Activated naive CD4-positive, alpha-beta T cell treated with anti-CD3 and anti-CD28 coated beads for 36 hours (primary cell): ENCODE data around the gene MORN1. TPM values are rescaled to one million over a fixed set of nuclear protein-coding genes. Genes with fewer than 3 reads are reported as not detected.

ENCODE experiments used
- CTCF ChIA-PET: fragments of 350-600 bp; sonication (Branson Sonifier 250); formaldehyde crosslinking; loops from one replicate; lab custom pipeline; 2021; ENCODE audit warnings: antibody characterized with exemption; lab: Charles Lee
- DNase-seq: peaks from one replicate; pipeline ENCODE4 v3.0.0-alpha.2; 2020
- H3K27ac Mint-ChIP-seq: one replicate; pipeline ENCODE4 v1.8.0; 2021; ENCODE audit warnings: mild to moderate bottlenecking, mixed read lengths
- H3K27me3 Mint-ChIP-seq: one replicate; pipeline ENCODE4 v1.8.0; 2021; ENCODE audit warnings: low read depth, mixed read lengths
- H3K36me3 Mint-ChIP-seq: one replicate; pipeline ENCODE4 v1.8.0; 2021; ENCODE audit warnings: low read depth, mixed read lengths
- H3K4me1 Mint-ChIP-seq: one replicate; pipeline ENCODE4 v1.8.0; 2021; ENCODE audit warnings: low read depth, mixed read lengths
- H3K4me3 Mint-ChIP-seq: one replicate; pipeline ENCODE4 v1.8.0; 2021; ENCODE audit warnings: mild to moderate bottlenecking, moderate library complexity, mixed read lengths
- H3K9me3 Mint-ChIP-seq: one replicate; pipeline ENCODE4 v1.8.0; 2021; ENCODE audit warnings: mixed read lengths
- intact Hi-C: fragments of 100-400 bp; cut with micrococcal nuclease; formaldehyde crosslinking; loops from one replicate; pipeline ENCODE4 v1.15.1; 2023
- total RNA-seq, 2 experiments: library from RNA; stranded (reverse); gene quantifications; one replicate each; pipeline ENCODE4 v1.2.3, GENCODE V29; 2021

MORN1 gene
- total RNA-seq, 2 experiments from 2014 or later, result 3.2 to 4.9 TPM

DNA sequence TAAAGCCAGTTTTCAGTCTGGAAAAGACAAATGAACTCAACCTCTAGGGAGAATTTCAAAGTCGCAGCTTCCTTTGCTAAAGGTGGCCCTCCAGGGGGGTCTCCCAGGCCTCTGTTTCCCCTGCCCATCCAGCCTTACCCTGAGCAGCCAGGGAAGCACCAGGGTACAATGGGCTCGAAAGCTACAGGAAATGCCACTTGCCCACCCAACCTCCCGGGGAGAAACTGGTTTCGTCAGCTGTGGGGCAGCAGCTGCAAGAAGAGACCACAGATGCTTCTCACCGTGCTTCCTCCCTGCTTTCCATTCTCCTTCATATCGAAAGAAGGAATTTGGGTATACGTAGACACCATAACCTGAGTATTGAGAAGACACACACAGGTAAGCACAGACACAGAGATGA is 1.7 kb downstream of the MORN1 start:
- H3K27me3 Mint-ChIP-seq, result no peaks in the 10 kb centered on the region
- H3K9me3 Mint-ChIP-seq, result no peaks in the 10 kb centered on the region
- H3K4me3 Mint-ChIP-seq, result peak overlapping the region; percentile 78
- CTCF ChIA-PET, result interaction anchor here (0.8 to 2.6 kb wide), 2 partner anchors 8 to 195 kb away, joined by 4 to 13 read pairs; partner anchors contain the start of gene FAAP20
- intact Hi-C loops, result no loop called here
- H3K4me1 Mint-ChIP-seq, result peaks cover 32% of the 10 kb centered on the region
- H3K27ac Mint-ChIP-seq, result no peak overlapping the region
- no peak for DNase-seq
- peaks cover 10% of the 10 kb centered on the region for H3K36me3 Mint-ChIP-seq

DNA sequence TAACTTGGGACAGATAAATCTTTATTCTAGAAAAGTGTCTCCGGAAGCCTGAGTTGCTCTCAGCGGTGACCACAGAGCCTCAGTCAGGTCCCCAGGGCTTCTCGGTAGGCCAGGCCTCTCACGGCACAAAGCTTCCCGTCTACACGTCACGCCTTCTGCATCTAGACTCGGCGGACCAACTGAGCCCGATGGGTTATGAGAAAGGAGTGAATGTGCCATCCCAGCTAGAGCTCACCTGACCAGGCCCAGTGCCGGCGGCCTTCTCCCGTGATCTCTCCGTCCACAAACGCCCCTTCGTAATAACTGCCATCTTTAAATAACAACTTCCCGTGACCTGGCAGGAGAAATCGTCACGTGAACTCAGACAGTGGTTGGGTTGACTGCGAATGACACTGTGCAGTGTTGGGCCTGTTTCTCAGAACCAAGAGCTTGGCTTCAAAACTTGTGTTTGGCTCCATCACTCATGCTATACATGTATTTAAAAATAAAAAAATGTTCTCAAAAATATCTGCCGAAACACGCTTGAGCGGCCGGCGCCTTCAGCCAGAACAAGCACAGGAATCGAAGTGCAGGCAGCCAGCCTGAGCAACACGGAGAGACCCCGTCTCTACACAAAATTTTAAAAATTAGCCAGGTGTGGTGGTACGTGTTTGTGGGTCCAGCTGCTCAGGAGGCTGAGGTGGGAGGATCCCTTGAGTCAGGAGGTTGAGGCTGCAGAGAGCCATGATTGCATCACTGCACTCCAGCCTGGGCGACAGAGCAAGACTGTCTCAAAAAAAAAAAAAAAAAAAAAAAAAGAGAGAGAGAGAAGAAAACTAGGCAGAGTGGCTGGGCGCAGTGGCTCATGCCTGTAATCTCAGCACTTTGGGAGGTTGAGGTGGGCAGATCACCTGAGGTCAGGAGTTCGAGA is 3.1 kb downstream of the MORN1 start:
- no peak overlapping the region for H3K27ac Mint-ChIP-seq
- H3K36me3 Mint-ChIP-seq, result peaks cover 10% of the 10 kb centered on the region
- peaks cover 19% of the 10 kb centered on the region for H3K4me1 Mint-ChIP-seq
- no peak overlapping the region for H3K4me3 Mint-ChIP-seq
- H3K9me3 Mint-ChIP-seq, result no peaks in the 10 kb centered on the region
- intact Hi-C loops, result no loop called here
- no peak for DNase-seq
- CTCF ChIA-PET, result interaction anchor here (0.6 to 2.0 kb wide), 2 partner anchors 193 kb away, joined by 3 to 9 read pairs; partner anchors contain the start of gene FAAP20
- no peaks in the 10 kb centered on the region for H3K27me3 Mint-ChIP-seq

DNA sequence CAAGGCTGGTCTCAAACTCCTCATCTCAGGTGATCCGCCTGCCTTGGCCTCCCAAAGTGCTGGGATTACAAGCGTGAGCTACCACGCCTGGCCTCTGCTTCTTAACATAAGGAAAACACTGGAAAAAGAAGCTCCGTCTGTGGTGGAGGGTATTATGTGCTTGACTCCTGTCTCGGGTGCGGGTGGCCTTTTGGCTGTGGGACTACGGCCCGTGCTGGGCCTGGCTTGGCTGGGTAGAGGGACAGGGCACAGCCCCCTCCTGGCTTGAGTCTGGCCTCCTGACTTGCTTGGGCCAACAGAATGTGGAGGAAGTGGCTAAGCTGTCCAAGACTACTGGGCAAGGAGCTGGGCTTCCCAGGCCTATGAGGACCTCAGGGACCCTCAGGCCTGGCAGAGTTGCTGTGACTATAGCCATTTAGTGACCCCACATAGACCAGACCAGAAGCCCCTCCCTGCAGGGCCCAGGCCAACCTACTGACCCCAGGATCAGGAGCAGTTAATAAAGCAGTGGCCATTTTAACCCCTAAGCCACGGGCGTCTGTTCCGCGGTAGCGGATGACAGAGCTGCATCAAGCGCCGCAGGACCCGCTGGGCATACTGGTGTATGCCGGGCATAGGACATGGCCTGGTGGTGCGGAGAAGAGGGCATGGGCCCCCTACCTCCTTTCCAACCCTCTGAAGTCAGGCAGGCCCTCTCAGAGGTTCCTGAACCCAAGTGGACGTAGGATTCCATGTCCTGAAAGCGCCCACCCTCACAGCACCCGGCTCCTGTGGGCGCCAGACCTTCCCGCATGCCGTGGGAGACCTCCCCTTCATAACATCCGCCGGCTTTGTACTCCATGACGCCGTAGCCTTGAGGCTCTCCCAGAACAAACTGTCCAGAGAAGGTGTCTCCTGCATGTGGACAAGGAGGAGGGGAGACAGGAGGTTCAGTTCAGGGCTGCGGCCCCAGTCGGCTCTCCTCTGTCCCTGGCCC is 4.4 kb downstream of the MORN1 start:
- H3K4me3 Mint-ChIP-seq, result no peak overlapping the region
- H3K27ac Mint-ChIP-seq, result no peak overlapping the region
- H3K4me1 Mint-ChIP-seq, result peaks cover 8% of the 10 kb centered on the region
- CTCF ChIA-PET, result interaction anchor here (0.9 to 2.0 kb wide), 2 partner anchors 192 to 213 kb away, joined by 3 to 9 read pairs; partner anchors contain the start of gene FAAP20
- DNase-seq, result peak; percentile 1
- no peaks in the 10 kb centered on the region for H3K27me3 Mint-ChIP-seq
- intact Hi-C loops, result no loop called here
- peaks cover 5% of the 10 kb centered on the region for H3K36me3 Mint-ChIP-seq
- no peaks in the 10 kb centered on the region for H3K9me3 Mint-ChIP-seq

DNA sequence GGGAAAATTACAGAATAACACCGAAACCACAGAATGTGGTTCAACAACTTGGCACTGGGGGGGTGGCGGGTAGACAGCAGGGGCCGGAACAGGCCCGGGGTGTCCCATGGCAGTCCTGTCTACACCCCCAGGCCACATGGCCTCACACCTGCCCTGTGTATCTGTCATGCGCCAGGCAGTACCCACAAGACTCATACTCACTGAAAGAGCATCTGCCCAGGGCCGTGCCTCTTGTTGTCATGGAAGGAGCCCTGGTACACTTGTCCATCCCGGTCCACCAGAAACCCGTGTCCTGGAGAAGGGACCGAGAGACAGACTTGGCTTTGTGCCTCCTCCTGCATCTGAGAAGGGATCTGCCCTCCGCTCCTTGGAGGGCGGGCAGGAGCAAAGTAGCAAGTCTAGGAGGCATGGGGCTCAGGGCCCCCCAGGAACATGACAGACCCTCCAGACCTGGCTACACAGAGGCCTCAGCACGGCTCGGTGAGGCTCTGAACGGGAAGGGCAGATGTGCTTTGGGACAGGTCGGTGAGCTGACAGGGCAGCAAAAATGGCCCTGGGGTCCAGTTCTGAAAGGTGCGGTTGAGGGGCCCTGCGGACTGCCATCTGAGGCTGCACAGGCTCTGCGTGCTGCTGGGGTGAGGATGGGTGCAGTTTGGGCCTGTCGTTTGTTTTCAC is 5.6 kb downstream of the MORN1 start:
- no peak for DNase-seq
- intact Hi-C loops, result no loop called here
- Mint-ChIP-seq H3K4me3 (no peak overlapping the region), H3K27me3 (no peaks in the 10 kb centered on the region), H3K4me1 (peaks cover 8% of the 10 kb centered on the region), H3K36me3 (peaks cover 5% of the 10 kb centered on the region), H3K9me3 (no peaks in the 10 kb centered on the region), H3K27ac (no peak overlapping the region)
- CTCF ChIA-PET, result no interaction called here

DNA sequence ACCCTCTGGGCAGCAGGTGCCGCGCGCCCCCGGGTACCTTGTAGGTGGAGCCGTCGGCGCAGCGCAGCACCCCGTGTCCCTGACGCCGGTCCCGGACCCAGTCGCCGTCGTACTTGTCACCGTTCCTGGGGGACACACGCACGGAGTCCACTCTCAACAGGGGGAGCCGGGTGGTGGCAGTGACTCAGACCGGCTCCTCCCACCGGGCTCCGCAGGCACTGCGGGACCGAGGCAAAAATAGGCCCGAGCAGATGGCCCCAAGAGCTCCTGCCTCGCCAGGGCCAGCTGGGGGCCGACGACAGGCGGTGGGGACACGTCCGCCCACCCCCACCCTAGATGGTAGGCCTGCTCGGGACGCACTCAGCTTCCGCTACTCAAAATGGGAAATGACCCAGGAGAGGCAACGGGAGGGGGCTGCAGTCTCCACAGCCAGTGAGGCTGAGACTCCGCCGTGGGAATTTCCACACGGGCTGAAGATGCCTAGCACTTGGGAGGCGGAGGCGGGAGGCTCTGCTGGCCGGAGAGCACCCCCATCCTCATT is 6.3 kb downstream of the MORN1 start:
- peaks cover 5% of the 10 kb centered on the region for H3K36me3 Mint-ChIP-seq
- no peak for DNase-seq
- CTCF ChIA-PET, result interaction anchor here (1.2 to 7.1 kb wide), 2 partner anchors 187 to 211 kb away, joined by 3 to 129 read pairs; partner anchors contain the start of gene FAAP20
- H3K27ac Mint-ChIP-seq, result no peak overlapping the region
- intact Hi-C loops, result loop anchor here (5.0 kb wide), 1 partner anchor 73 kb away; no protein-coding TSS in a partner anchor
- H3K27me3 Mint-ChIP-seq, result no peaks in the 10 kb centered on the region
- peaks cover 4% of the 10 kb centered on the region for H3K4me1 Mint-ChIP-seq
- no peak overlapping the region for H3K4me3 Mint-ChIP-seq
- H3K9me3 Mint-ChIP-seq, result no peaks in the 10 kb centered on the region

DNA sequence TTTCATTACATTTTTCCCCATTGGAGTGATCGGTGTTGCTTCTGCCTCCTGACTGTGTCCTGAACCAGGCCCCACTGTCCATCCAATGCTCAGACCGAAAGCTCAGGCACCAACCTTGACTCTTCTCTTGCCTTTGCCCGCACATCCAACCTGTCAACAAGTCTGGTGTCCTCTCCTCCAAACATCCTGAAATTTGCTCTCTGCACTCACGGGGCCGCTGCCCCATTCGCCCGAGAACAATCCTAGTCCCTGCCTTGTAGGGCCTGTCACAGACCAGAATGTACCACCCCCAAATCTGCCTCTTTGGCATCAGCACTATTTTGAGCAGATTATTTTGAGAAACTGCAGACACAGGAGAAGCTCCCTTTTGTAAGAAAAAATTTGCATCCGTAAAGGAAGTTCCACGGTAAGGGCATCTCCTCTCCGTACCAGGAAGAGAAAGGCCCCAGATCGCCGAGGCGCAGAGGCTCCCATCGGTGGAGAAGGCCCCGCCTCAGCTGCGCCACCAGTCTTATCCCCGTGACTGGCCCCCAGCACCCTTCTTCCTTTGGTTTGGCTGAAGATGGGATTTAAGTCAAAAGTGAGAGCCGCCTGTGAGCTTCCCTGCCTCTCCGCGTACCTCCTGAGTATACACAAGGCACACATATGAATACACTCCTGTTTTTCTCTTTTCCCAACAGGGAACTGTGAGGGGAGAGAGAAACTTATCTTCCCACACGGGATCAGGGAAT is 7.1 kb downstream of the MORN1 start:
- peaks cover 5% of the 10 kb centered on the region for H3K36me3 Mint-ChIP-seq
- intact Hi-C loops, result loop anchor here (5.0 kb wide), 1 partner anchor 72 kb away; no protein-coding TSS in a partner anchor

DNA sequence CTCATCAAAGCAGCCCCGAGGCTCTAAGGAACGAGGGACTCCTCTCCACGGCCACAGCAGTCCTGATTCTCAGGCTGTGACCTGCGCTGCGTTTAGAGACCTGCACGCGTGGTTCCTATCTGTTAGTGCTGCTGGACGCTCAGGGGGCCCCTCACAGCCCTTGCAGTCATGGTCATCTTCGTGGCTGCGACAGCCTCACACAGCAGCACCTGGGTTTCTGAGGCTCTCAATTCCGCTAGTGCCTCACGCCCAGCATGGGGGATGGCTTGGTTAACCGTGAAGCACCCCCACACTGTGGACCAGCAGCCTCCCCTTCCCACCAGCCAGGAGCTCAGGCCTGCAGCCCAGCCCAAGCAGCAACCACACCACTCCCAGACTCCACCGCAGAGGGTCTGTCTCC is 7.8 kb downstream of the MORN1 start:
- H3K4me3 Mint-ChIP-seq, result no peak overlapping the region
- H3K27ac Mint-ChIP-seq, result no peak overlapping the region
- H3K9me3 Mint-ChIP-seq, result no peaks in the 10 kb centered on the region
- intact Hi-C loops, result loop anchor here (5.0 kb wide), 1 partner anchor 71 kb away; no protein-coding TSS in a partner anchor
- CTCF ChIA-PET, result interaction anchor here (0.6 to 7.1 kb wide), 5 partner anchors 182 to 339 kb away, joined by 3 to 129 read pairs (median 4); partner anchors contain the start of gene FAAP20
- H3K4me1 Mint-ChIP-seq, result no peaks in the 10 kb centered on the region
- no peak for DNase-seq
- H3K27me3 Mint-ChIP-seq, result no peaks in the 10 kb centered on the region
- peaks cover 5% of the 10 kb centered on the region for H3K36me3 Mint-ChIP-seq

More for the DNA sequence above, 7.1 kb downstream of the MORN1 start:
- H3K27ac Mint-ChIP-seq, result no peak overlapping the region
- H3K4me3 Mint-ChIP-seq, result no peak overlapping the region
- H3K9me3 Mint-ChIP-seq, result no peaks in the 10 kb centered on the region
- H3K4me1 Mint-ChIP-seq, result no peaks in the 10 kb centered on the region
- H3K27me3 Mint-ChIP-seq, result no peaks in the 10 kb centered on the region
- DNase-seq, result no peak
- CTCF ChIA-PET, result interaction anchor here (0.6 to 7.1 kb wide), 5 partner anchors 183 to 340 kb away, joined by 3 to 129 read pairs (median 4); partner anchors contain the start of gene FAAP20

DNA sequence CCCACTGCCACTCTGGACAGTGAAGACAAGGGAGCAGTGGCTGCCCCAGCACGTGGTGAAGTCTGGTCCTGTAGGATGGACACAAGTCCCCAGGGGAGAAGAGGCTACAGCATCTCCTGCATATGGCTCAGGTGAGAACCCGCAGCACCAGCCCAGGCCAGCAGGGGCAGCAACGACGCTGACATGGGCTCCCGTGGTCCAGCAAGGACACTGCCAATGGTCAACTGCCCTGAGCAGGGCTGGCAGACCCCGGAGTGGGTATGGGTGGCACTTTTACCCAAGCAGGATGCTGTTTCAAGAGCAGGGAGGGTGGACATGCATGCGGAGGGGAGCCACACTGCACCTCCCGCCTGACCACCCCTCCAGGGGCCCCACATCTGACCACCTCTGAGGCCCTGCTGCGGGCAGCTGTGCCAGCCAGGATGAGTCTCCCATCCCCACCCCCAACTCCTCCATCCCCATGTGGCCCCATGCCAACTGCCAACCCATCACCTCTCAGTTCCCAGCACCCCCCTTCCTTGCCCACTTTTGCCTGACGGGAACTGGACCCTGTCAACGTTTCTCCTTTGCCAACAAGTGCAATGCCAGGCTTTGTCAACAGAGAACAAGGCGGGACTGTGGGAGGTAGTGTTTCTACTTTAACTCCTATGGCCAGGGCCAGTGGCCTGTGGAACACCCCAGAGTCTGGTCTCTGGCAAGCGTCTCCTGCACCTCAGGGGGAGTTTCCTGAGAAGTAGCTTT is 8.6 kb downstream of the MORN1 start:
- CTCF ChIA-PET, result interaction anchor here (0.9 to 7.1 kb wide), 14 partner anchors 8 to 339 kb away, joined by 3 to 129 read pairs (median 6); partner anchors contain the start of genes FAAP20, MORN1 and RER1
- peak; percentile 50 for DNase-seq
- peaks cover 5% of the 10 kb centered on the region for H3K36me3 Mint-ChIP-seq
- no peaks in the 10 kb centered on the region for H3K27me3 Mint-ChIP-seq
- no peaks in the 10 kb centered on the region for H3K4me1 Mint-ChIP-seq
- intact Hi-C loops, result loop anchor here (5.0 kb wide), 1 partner anchor 70 kb away; no protein-coding TSS in a partner anchor
- H3K27ac Mint-ChIP-seq, result no peak overlapping the region
- H3K9me3 Mint-ChIP-seq, result no peaks in the 10 kb centered on the region
- no peak overlapping the region for H3K4me3 Mint-ChIP-seq

DNA sequence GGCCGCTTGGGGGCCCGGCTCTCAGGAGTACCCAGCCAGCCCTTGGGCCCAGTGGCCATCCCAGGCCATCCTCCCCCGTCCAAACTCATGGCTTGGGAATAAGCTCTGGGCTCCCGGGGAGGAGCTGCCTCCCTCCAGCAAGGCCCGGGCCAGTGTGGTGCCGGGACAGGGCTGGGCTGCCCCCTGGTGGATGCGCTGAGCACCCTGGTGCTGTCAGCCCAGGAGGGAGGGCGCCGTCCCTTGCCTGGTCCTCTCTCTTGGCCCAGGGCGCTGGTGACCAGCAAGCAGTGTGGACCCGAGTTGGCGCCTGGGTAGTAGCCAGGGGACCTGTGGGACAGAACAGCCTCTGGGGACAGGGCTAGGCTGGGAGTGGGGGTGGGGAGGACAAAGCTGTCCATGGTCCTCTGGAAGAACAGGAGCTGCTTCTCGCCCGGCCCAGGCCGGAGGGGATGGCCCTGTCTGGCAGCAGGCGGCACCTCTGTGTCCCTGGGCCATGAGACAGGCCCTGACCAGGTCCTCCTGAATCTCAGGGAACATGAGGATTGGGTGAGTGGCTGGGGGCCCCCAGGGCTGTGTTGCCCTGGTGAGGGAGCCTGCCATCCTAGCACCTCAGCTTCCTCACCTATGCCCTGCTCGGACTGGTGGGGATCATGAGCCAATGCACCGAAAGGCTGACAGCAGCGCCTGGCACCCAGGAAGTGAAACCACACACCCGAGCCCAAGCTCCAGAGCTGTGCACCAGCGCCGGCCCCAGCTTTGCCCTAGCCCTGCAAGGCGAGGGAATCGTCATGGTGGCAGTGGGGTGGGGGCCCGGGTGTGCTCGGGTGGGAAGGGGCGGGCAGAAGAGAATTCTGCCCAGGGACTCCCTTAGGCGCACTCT is 9.4 kb downstream of the MORN1 start:
- DNase-seq, result peak; percentile 86
- CTCF ChIA-PET, result interaction anchor here (0.9 to 7.1 kb wide), 16 partner anchors 9 to 207 kb away, joined by 3 to 129 read pairs (median 6); partner anchors contain the start of genes FAAP20, MORN1 and RER1
- H3K4me1 Mint-ChIP-seq, result no peaks in the 10 kb centered on the region
- H3K36me3 Mint-ChIP-seq, result peaks cover 5% of the 10 kb centered on the region
- no peak overlapping the region for H3K4me3 Mint-ChIP-seq
- intact Hi-C loops, result loop anchor here (1.0 to 5.0 kb wide), 3 partner anchors 70 to 187 kb away; no protein-coding TSS in a partner anchor
- H3K27me3 Mint-ChIP-seq, result no peaks in the 10 kb centered on the region
- no peak overlapping the region for H3K27ac Mint-ChIP-seq
- H3K9me3 Mint-ChIP-seq, result no peaks in the 10 kb centered on the region
